ENCODE results near the gene GMPPA.

DNA sequence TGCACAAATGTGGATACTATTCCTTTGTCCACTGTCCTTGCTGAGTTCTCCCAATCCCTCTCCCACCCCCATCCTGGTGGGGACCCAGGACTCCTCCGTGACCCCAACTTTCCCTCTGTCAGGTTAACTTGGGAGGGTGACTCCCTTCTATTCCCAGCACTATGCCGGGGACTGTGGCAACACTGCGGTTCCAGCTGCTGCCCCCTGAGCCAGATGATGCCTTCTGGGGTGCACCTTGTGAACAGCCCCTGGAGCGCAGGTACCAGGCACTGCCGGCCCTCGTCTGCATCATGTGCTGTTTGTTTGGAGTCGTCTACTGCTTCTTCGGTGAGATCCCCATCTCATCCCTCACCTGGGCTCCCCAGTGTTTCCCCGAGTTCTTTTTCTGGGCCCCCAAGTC lies 45.9 kb downstream of the GMPPA start:
- TF ChIP-seq, protein P1, sequence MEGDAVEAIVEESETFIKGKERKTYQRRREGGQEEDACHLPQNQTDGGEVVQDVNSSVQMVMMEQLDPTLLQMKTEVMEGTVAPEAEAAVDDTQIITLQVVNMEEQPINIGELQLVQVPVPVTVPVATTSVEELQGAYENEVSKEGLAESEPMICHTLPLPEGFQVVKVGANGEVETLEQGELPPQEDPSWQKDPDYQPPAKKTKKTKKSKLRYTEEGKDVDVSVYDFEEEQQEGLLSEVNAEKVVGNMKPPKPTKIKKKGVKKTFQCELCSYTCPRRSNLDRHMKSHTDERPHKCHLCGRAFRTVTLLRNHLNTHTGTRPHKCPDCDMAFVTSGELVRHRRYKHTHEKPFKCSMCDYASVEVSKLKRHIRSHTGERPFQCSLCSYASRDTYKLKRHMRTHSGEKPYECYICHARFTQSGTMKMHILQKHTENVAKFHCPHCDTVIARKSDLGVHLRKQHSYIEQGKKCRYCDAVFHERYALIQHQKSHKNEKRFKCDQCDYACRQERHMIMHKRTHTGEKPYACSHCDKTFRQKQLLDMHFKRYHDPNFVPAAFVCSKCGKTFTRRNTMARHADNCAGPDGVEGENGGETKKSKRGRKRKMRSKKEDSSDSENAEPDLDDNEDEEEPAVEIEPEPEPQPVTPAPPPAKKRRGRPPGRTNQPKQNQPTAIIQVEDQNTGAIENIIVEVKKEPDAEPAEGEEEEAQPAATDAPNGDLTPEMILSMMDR (IDR thresholded peaks at IDR 0.05): no peak
- TF ChIP-seq TP53 (CRISPR knock-in tag; IDR thresholded peaks at IDR 0.05): no peak
- TF ChIP-seq, protein P2, sequence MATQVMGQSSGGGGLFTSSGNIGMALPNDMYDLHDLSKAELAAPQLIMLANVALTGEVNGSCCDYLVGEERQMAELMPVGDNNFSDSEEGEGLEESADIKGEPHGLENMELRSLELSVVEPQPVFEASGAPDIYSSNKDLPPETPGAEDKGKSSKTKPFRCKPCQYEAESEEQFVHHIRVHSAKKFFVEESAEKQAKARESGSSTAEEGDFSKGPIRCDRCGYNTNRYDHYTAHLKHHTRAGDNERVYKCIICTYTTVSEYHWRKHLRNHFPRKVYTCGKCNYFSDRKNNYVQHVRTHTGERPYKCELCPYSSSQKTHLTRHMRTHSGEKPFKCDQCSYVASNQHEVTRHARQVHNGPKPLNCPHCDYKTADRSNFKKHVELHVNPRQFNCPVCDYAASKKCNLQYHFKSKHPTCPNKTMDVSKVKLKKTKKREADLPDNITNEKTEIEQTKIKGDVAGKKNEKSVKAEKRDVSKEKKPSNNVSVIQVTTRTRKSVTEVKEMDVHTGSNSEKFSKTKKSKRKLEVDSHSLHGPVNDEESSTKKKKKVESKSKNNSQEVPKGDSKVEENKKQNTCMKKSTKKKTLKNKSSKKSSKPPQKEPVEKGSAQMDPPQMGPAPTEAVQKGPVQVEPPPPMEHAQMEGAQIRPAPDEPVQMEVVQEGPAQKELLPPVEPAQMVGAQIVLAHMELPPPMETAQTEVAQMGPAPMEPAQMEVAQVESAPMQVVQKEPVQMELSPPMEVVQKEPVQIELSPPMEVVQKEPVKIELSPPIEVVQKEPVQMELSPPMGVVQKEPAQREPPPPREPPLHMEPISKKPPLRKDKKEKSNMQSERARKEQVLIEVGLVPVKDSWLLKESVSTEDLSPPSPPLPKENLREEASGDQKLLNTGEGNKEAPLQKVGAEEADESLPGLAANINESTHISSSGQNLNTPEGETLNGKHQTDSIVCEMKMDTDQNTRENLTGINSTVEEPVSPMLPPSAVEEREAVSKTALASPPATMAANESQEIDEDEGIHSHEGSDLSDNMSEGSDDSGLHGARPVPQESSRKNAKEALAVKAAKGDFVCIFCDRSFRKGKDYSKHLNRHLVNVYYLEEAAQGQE (IDR thresholded peaks at IDR 0.05): no peak
- TF ChIP-seq POLR2A (IDR thresholded peaks at IDR 0.05; ENCODE audit: low read length): no peak
- no peak for TF ChIP-seq MAFK (IDR thresholded peaks at IDR 0.05; ENCODE audit: partially characterized antibody)
- no peak for TF ChIP-seq CHD2 (IDR thresholded peaks at IDR 0.05; ENCODE audit: low read length, partially characterized antibody)
- no peak for TF ChIP-seq RAD21 (conservative IDR thresholded peaks at IDR 0.05 in 1 of 2, IDR thresholded peaks at IDR 0.05 in 1 of 2)
- TF ChIP-seq ESRRA (IDR thresholded peaks at IDR 0.05; ENCODE audit: borderline replicate concordance, low read length): no peak
- TF ChIP-seq EP300 (IDR thresholded peaks at IDR 0.05): no peak
- TF ChIP-seq HDAC2 (IDR thresholded peaks at IDR 0.05): no peak
- TF ChIP-seq ZC3H11A (IDR thresholded peaks at IDR 0.05): no peak
- TF ChIP-seq HOXA7 (CRISPR knock-in tag; IDR thresholded peaks at IDR 0.05): no peak
- TF ChIP-seq RFX5 (IDR thresholded peaks at IDR 0.05): no peak

Measured in A549 (cell line).